ENCODE results near the gene DNAJA1.

Gene DNAJA1

GRCh38 chr9:33076046-33077004 is 51.3 kb downstream of the DNAJA1 start, which contains the start of gene SMU1:
Gene SMU1 (minus strand): TSS chr9:33076674. CDS start chr9:33076608, 66 bp downstream.
- H3K27me3 ChIP-seq (ENCODE audit: insufficient read depth, low read length), result no peaks in the 10 kb centered on the region
- H2BK5ac ChIP-seq (ENCODE audit: low read depth, low read length, poor library complexity), result peak within 1 kb of the TSS; percentile 62
- H4K12ac ChIP-seq (ENCODE audit: low read depth, low read length), result peak within 1 kb of the TSS; percentile 96
- peaks cover 12% of the 10 kb centered on the region for H3K79me2 ChIP-seq (ENCODE audit: control insufficient read depth, insufficient read depth, low read length, poor library complexity)
- peak within 1 kb of the TSS; percentile 75 for H4K91ac ChIP-seq (ENCODE audit: low read depth, low read length)
- H4K8ac ChIP-seq (ENCODE audit: low read depth, low read length), result peak within 1 kb of the TSS; percentile 98
- peaks cover 15 to 19% of the 10 kb centered on the region in 2 experiments for H3K36me3 ChIP-seq (ENCODE audit: control insufficient read depth in 1 of 2, insufficient read depth in 2 of 2, low read length in 2 of 2)
- WGBS (ENCODE audit: extremely low coverage, insufficient coverage, insufficient read length), result no CpG with 5 or more reads among the region's 53 CpGs
- H2AK5ac ChIP-seq (ENCODE audit: low read length), result peak within 1 kb of the TSS; percentile 59
- H3K9me3 ChIP-seq (ENCODE audit: insufficient read depth, low read depth, low read length), result no peaks in the 10 kb centered on the region
- peak within 1 kb of the TSS; percentile 89 for H3K4me2 ChIP-seq (ENCODE audit: low read length)
- H3K14ac ChIP-seq (ENCODE audit: low read length), result peak within 1 kb of the TSS; percentile 87
- peak within 1 kb of the TSS; percentile 96 for H3K4ac ChIP-seq (ENCODE audit: low read depth, low read length)
- H3K9ac ChIP-seq (ENCODE audit: low read length), result peak within 1 kb of the TSS; percentile 97
- no peak within 1 kb of the TSS for H3K23ac ChIP-seq (ENCODE audit: low read length)
- H2BK120ac ChIP-seq (ENCODE audit: insufficient read depth, low read length, poor library complexity), result peak within 1 kb of the TSS; percentile 24
- peaks cover 3 to 4% of the 10 kb centered on the region in 2 experiments for H3K4me1 ChIP-seq (ENCODE audit: control insufficient read depth in 1 of 2, insufficient read depth in 2 of 2, low read length in 2 of 2)
- peak; percentile 99 for DNase-seq
- peak within 1 kb of the TSS; percentile 77 for H2AFZ ChIP-seq (ENCODE audit: insufficient read depth, low read length, poor library complexity)
- peak within 1 kb of the TSS; percentile 54 for H3K27ac ChIP-seq (ENCODE audit: low read depth, low read length)
- H3K79me1 ChIP-seq (ENCODE audit: low read length), result peaks cover 5% of the 10 kb centered on the region
- peak within 1 kb of the TSS; percentile 91 for H3K18ac ChIP-seq (ENCODE audit: low read length)
- H3K4me3 ChIP-seq (ENCODE audit: low read depth, low read length), result peak within 1 kb of the TSS; percentile 95
- H2BK12ac ChIP-seq (ENCODE audit: low read length), result no peak within 1 kb of the TSS

GRCh38 chr9:33080534-33080933 is 55.5 kb downstream of the DNAJA1 start:
- Histone ChIP-seq H3K27ac (ENCODE audit: low read depth, low read length) (no peak overlapping the region), H3K4me1 (ENCODE audit: control insufficient read depth in 1 of 2, insufficient read depth in 2 of 2, low read length in 2 of 2) (peaks cover 3 to 4% of the 10 kb centered on the region in 2 experiments), H3K79me1 (ENCODE audit: low read length) (peaks cover 5% of the 10 kb centered on the region), H3K4ac (ENCODE audit: low read depth, low read length) (no peak overlapping the region), H3K18ac (ENCODE audit: low read length) (no peak overlapping the region), H2BK5ac (ENCODE audit: low read depth, low read length, poor library complexity) (no peak overlapping the region), H3K36me3 (ENCODE audit: control insufficient read depth in 1 of 2, insufficient read depth in 2 of 2, low read length in 2 of 2) (no peaks in the 10 kb centered on the region), H2BK120ac (ENCODE audit: insufficient read depth, low read length, poor library complexity) (no peak overlapping the region), H3K9me3 (ENCODE audit: insufficient read depth, low read depth, low read length) (no peaks in the 10 kb centered on the region), H3K4me2 (ENCODE audit: low read length) (no peak overlapping the region), H3K23ac (ENCODE audit: low read length) (no peak overlapping the region), H4K91ac (ENCODE audit: low read depth, low read length) (no peak overlapping the region), H3K9ac (ENCODE audit: low read length) (no peak overlapping the region), H4K8ac (ENCODE audit: low read depth, low read length) (peak overlapping the region; percentile 52), H3K79me2 (ENCODE audit: control insufficient read depth, insufficient read depth, low read length, poor library complexity) (peaks cover 7% of the 10 kb centered on the region), H2AFZ (ENCODE audit: insufficient read depth, low read length, poor library complexity) (no peak overlapping the region), H2AK5ac (ENCODE audit: low read length) (no peak overlapping the region), H4K12ac (ENCODE audit: low read depth, low read length) (no peak overlapping the region), H2BK12ac (ENCODE audit: low read length) (peak overlapping the region; percentile 75), H3K4me3 (ENCODE audit: low read depth, low read length) (no peak overlapping the region), H3K27me3 (ENCODE audit: insufficient read depth, low read length) (no peaks in the 10 kb centered on the region), H3K14ac (ENCODE audit: low read length) (no peak overlapping the region)
- no peak for DNase-seq
- WGBS (ENCODE audit: extremely low coverage, insufficient coverage, insufficient read length), result no CpG with 5 or more reads among the region's 6 CpGs

GRCh38 chr9:33081128-33081851 is 56.2 kb downstream of the DNAJA1 start:
- Histone ChIP-seq H3K9ac (ENCODE audit: low read length) (no peak overlapping the region), H3K27ac (ENCODE audit: low read depth, low read length) (no peak overlapping the region), H3K27me3 (ENCODE audit: insufficient read depth, low read length) (no peaks in the 10 kb centered on the region), H2BK12ac (ENCODE audit: low read length) (no peak overlapping the region), H2BK5ac (ENCODE audit: low read depth, low read length, poor library complexity) (no peak overlapping the region), H3K14ac (ENCODE audit: low read length) (no peak overlapping the region), H3K4me2 (ENCODE audit: low read length) (peak overlapping the region; percentile 48), H3K4me1 (ENCODE audit: control insufficient read depth in 1 of 2, insufficient read depth in 2 of 2, low read length in 2 of 2) (no peaks in the 10 kb centered on the region), H2BK120ac (ENCODE audit: insufficient read depth, low read length, poor library complexity) (no peak overlapping the region), H4K8ac (ENCODE audit: low read depth, low read length) (no peak overlapping the region), H4K91ac (ENCODE audit: low read depth, low read length) (no peak overlapping the region), H3K23ac (ENCODE audit: low read length) (no peak overlapping the region), H3K9me3 (ENCODE audit: insufficient read depth, low read depth, low read length) (no peaks in the 10 kb centered on the region), H4K12ac (ENCODE audit: low read depth, low read length) (no peak overlapping the region), H3K36me3 (ENCODE audit: control insufficient read depth in 1 of 2, insufficient read depth in 2 of 2, low read length in 2 of 2) (no peaks in the 10 kb centered on the region), H3K4ac (ENCODE audit: low read depth, low read length) (no peak overlapping the region), H2AK5ac (ENCODE audit: low read length) (no peak overlapping the region), H2AFZ (ENCODE audit: insufficient read depth, low read length, poor library complexity) (no peak overlapping the region), H3K4me3 (ENCODE audit: low read depth, low read length) (no peak overlapping the region), H3K79me1 (ENCODE audit: low read length) (peaks cover 1% of the 10 kb centered on the region), H3K18ac (ENCODE audit: low read length) (no peak overlapping the region), H3K79me2 (ENCODE audit: control insufficient read depth, insufficient read depth, low read length, poor library complexity) (peaks cover 1% of the 10 kb centered on the region)
- peak; percentile 50 to 82 for DNase-seq
- WGBS (ENCODE audit: extremely low coverage, insufficient coverage, insufficient read length), result no CpG with 5 or more reads among the region's 9 CpGs

- no peak overlapping the region for H3K27ac ChIP-seq (ENCODE audit: low read depth, low read length)
- H2AK5ac ChIP-seq (ENCODE audit: low read length), result peak overlapping the region; percentile 84
- no peak overlapping the region for H2BK5ac ChIP-seq (ENCODE audit: low read depth, low read length, poor library complexity)
- no peak overlapping the region for H3K14ac ChIP-seq (ENCODE audit: low read length)
- no peak overlapping the region for H4K12ac ChIP-seq (ENCODE audit: low read depth, low read length)
- WGBS (ENCODE audit: extremely low coverage, insufficient coverage, insufficient read length), result no CpG with 5 or more reads among the region's 5 CpGs
- H2BK12ac ChIP-seq (ENCODE audit: low read length), result peak overlapping the region; percentile 69
- H3K4me2 ChIP-seq (ENCODE audit: low read length), result no peak overlapping the region
- H2BK120ac ChIP-seq (ENCODE audit: insufficient read depth, low read length, poor library complexity), result no peak overlapping the region
- no peak overlapping the region for H4K8ac ChIP-seq (ENCODE audit: low read depth, low read length)
- H3K4me1 ChIP-seq (ENCODE audit: control insufficient read depth in 1 of 2, insufficient read depth in 2 of 2, low read length in 2 of 2), result no peaks in the 10 kb centered on the region
- H3K4me3 ChIP-seq (ENCODE audit: low read depth, low read length), result no peak overlapping the region
- no peak overlapping the region for H3K9ac ChIP-seq (ENCODE audit: low read length)
- H3K36me3 ChIP-seq (ENCODE audit: control insufficient read depth in 1 of 2, insufficient read depth in 2 of 2, low read length in 2 of 2), result no peaks in the 10 kb centered on the region
- H3K79me2 ChIP-seq (ENCODE audit: control insufficient read depth, insufficient read depth, low read length, poor library complexity), result no peaks in the 10 kb centered on the region
- H4K91ac ChIP-seq (ENCODE audit: low read depth, low read length), result no peak overlapping the region
- no peak overlapping the region for H2AFZ ChIP-seq (ENCODE audit: insufficient read depth, low read length, poor library complexity)
- no peak overlapping the region for H3K23ac ChIP-seq (ENCODE audit: low read length)
- no peaks in the 10 kb centered on the region for H3K9me3 ChIP-seq (ENCODE audit: insufficient read depth, low read depth, low read length)
- H3K18ac ChIP-seq (ENCODE audit: low read length), result no peak overlapping the region
- no peaks in the 10 kb centered on the region for H3K27me3 ChIP-seq (ENCODE audit: insufficient read depth, low read length)
- H3K79me1 ChIP-seq (ENCODE audit: low read length), result no peaks in the 10 kb centered on the region
- no peak for DNase-seq
- H3K4ac ChIP-seq (ENCODE audit: low read depth, low read length), result no peak overlapping the region
These were observed 57.1 kb downstream of the DNAJA1 start for GRCh38 chr9:33082128-33082527.
